Bronchial epithelial cell (primary cell): ENCODE measurements around the gene PITPNM2. TPM values are rescaled to one million over a fixed set of nuclear protein-coding genes. Genes with fewer than 3 reads are reported as not detected.
A peak's percentile ranks its signal among the peaks of the same experiment; 100 is the strongest.

Source experiments
- DNase-seq: peaks from one replicate; pipeline ENCODE4 v3.0.0-alpha.2; 2010; ENCODE audit warnings: low read depth
- FAIRE-seq: peaks from 2 replicates; lab custom pipeline; 2011; peaks lifted over from hg19 to GRCh38; lab: Jason Lieb, UNC
- H3K27me3 ChIP-seq: 2 replicates; pipeline ENCODE4 v1.5.1; 2011; ENCODE audit warnings: low read length; ENCODE audit not compliant: control insufficient read depth, insufficient read depth
- H3K36me3 ChIP-seq: 2 replicates; pipeline ENCODE4 v1.5.1; 2011; ENCODE audit warnings: low read length; ENCODE audit not compliant: control insufficient read depth, insufficient read depth
- H3K4me3 ChIP-seq: 2 replicates; pipeline ENCODE4 v1.5.1; 2011; ENCODE audit warnings: mild to moderate bottlenecking, low read depth, low read length, control low read depth
- total RNA-seq: library from RNA; depleted of rRNA; stranded (reverse); fragments of >200 nt; gene quantifications from 2 replicates; pipeline ENCODE4 v1.2.1, GENCODE V29; 2014
- TF ChIP-seq, protein P1 (sequence below): IDR thresholded peaks from 2 replicates; pipeline ENCODE4 v1.5.1; 2011; ENCODE audit warnings: mild to moderate bottlenecking, moderate library complexity, low read length, control low read depth, inconsistent platforms; ENCODE audit not compliant: insufficient read depth, severe bottlenecking

Gene PITPNM2
- total RNA-seq, 1 donor from 2014 or later, result 2.4 TPM

DNA sequence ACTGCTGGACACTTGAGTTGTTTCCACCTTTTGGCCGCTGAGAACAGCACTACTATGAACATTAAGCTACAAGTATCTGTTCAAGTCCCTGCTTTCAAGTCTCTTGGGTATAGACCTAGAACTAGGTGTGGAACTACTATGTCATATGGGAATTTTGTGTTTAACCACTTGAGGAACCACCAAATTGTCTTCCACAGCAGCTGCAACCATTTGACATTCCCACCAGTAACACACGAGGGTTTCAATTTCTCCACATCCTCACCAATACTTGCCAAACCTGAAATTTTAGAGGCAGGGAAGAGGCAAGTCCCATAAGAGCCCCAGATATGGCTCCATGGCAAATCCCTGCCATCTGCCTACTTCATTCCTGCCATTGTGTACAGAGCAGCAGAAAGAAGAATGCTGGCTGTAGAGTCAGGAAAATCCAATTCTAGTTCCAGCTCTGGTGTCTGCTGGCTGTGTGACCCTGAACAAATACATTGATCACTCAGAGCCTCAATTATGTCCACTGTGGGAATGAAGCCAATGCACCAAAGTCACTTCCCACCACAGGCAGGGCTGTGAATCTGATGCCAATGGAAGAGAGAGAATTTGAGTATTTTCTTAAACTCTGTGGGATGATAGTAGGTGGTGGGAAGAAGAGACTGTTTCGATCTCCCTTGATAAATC, 17.8 kb downstream of the PITPNM2 start:
- TF ChIP-seq, protein P1, sequence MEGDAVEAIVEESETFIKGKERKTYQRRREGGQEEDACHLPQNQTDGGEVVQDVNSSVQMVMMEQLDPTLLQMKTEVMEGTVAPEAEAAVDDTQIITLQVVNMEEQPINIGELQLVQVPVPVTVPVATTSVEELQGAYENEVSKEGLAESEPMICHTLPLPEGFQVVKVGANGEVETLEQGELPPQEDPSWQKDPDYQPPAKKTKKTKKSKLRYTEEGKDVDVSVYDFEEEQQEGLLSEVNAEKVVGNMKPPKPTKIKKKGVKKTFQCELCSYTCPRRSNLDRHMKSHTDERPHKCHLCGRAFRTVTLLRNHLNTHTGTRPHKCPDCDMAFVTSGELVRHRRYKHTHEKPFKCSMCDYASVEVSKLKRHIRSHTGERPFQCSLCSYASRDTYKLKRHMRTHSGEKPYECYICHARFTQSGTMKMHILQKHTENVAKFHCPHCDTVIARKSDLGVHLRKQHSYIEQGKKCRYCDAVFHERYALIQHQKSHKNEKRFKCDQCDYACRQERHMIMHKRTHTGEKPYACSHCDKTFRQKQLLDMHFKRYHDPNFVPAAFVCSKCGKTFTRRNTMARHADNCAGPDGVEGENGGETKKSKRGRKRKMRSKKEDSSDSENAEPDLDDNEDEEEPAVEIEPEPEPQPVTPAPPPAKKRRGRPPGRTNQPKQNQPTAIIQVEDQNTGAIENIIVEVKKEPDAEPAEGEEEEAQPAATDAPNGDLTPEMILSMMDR, result no peak
- Histone ChIP-seq H3K36me3 (no peaks in the 10 kb centered on the region), H3K27me3 (no peaks in the 10 kb centered on the region), H3K4me3 (no peak overlapping the region)
- DNase-seq (no peak), FAIRE-seq (no peak)

DNA sequence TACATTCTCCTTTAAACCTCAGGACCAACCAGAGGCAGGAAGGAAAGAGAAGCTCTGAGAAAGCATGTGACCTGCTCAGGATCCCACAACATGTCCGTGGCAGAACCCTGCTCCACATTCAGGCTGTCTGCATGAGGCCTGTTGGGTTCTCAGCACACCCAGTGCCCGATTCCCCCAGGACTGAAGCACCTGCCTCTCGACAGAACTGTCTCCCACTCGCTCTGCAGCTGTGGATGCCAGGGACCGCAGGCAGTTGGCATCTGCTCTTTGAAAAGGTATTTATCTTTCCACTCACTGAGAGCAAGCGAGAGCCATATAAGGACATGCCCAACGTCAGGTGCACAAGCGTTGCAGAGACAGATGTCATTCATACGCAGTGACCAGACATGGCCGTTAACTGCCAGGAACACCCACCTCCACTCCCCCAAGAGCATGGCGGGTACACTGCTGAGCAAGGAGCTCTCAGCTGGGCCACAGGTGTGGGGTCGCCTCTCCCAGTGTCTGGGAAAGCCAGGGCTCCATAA, 18.9 kb downstream of the PITPNM2 start:
- no peak overlapping the region for H3K4me3 ChIP-seq
- H3K36me3 ChIP-seq, result no peaks in the 10 kb centered on the region
- FAIRE-seq (no peak), DNase-seq (no peak)
- H3K27me3 ChIP-seq, result no peaks in the 10 kb centered on the region
- TF ChIP-seq, protein P1, result no peak

DNA sequence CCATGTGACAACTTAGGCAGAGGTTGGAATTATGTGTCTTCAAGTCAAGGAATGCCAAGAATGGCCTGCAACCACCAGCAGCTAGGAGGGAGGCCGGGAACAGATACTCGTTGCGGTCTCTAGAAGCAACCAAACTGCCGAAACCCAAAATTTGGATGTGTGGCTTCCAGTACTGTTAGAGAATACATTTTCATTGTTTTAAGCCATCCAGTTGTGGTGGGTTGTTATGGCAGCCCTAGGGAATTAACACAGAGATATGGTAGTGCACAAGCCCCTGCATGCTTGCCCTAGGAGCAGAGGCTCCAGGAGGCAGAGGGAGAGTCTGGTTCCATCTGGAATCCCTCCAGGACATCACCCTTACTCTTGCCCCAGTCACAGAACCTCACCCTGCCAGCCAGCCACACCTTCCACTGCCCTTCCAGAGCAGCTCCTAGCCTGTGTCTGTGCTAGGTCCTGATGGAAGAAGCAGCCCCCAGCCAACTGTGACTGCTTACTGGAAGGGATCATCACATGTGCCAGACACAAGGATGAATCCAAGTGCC, 19.5 kb downstream of the PITPNM2 start:
- H3K27me3 ChIP-seq, result no peaks in the 10 kb centered on the region
- TF ChIP-seq, protein P1, result no peak
- no peaks in the 10 kb centered on the region for H3K36me3 ChIP-seq
- FAIRE-seq, result no peak
- peak; percentile 51 for DNase-seq
- no peak overlapping the region for H3K4me3 ChIP-seq

DNA sequence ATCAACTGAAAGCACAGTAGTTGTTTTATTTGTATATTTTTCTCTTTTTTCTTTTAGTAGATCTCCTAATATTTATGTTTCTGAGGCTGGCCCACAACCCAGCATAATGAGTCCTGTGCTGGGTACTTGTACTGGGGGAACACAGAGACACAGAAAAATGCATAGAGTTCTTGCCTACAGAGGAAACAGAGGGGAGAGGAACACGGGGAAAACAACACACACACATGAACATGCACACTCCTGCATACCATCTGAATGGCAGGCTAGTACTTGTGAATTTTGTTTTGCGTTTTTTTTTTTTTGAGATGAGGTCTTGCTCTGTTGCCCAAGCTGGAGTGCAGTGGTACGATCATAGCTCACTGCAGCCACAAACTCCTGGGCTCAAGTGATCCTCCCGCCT, 21.3 kb downstream of the PITPNM2 start:
- no peaks in the 10 kb centered on the region for H3K27me3 ChIP-seq
- H3K4me3 ChIP-seq, result no peak overlapping the region
- TF ChIP-seq, protein P1, result no peak
- H3K36me3 ChIP-seq, result no peaks in the 10 kb centered on the region
- no peak for FAIRE-seq
- peak; percentile 46 for DNase-seq

DNA sequence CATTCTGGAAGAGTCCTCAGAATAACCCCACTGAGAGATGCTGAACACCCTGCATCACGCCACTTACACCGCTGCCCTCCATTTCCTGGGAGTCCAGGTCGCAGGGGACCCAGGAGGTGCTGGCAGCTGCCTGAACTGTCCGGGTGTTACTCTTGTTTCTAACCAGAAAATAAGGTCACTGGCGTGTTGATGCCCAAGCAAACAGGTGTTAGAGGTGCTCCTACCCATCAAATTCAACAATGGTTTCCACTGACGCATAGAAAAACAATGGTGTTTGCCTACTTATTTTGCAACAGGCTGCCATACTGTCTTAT, 23.8 kb downstream of the PITPNM2 start:
- H3K27me3 ChIP-seq, result no peaks in the 10 kb centered on the region
- FAIRE-seq, result no peak

More for the DNA sequence above, 23.8 kb downstream of the PITPNM2 start:
- Histone ChIP-seq H3K36me3 (no peaks in the 10 kb centered on the region), H3K4me3 (no peak overlapping the region)
- DNase-seq, result no peak
- TF ChIP-seq, protein P1, result no peak
